ENCODE results near the gene GJB2.

DNA sequence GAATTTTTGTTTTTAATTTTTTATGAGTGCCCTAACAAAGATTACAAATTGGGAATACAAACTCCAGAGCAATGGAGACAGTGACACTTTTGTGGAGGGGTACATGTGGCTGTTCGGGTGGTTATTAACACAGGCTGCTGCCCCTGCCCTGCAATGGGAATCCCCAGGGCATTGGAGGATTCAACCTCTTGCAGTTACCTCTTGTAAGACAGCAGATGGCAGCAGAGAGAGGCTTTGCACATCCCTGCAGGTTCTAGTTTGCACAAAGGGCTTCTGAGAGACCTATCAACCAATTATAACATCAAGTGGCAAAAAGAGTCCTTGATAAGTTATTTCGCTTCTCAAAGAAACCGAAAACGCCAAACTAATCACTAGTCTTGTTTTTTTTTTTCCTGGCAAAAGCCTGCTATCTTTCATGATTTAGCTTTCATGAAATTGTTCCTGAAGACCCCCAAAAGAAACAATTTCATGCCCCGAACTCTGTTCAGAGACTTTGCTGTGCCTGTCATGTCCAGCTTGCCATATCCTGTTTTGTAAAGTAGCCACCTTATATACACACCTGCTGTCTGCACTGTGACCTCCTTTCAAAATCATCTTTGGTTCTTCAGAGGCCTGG, 10.4 kb downstream of the GJB2 start:
- TF ChIP-seq EZH2 (IDR thresholded peaks at IDR 0.05; ENCODE audit: borderline replicate concordance, control insufficient read depth, low read depth, low read length) (no peak), CEBPB (IDR thresholded peaks at IDR 0.05; ENCODE audit: borderline replicate concordance in 1 of 2, low read depth in 2 of 2, low read length in 2 of 2) (no peak), POLR2A (IDR thresholded peaks at IDR 0.05; ENCODE audit: low read depth, low read length) (no peak), TAF1 (IDR thresholded peaks at IDR 0.05; ENCODE audit: borderline replicate concordance, low read depth, low read length) (no peak)
- TF ChIP-seq, protein P1, sequence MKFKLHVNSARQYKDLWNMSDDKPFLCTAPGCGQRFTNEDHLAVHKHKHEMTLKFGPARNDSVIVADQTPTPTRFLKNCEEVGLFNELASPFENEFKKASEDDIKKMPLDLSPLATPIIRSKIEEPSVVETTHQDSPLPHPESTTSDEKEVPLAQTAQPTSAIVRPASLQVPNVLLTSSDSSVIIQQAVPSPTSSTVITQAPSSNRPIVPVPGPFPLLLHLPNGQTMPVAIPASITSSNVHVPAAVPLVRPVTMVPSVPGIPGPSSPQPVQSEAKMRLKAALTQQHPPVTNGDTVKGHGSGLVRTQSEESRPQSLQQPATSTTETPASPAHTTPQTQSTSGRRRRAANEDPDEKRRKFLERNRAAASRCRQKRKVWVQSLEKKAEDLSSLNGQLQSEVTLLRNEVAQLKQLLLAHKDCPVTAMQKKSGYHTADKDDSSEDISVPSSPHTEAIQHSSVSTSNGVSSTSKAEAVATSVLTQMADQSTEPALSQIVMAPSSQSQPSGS (IDR thresholded peaks at IDR 0.05; ENCODE audit: low read length): no peak
- TF ChIP-seq, protein P2, sequence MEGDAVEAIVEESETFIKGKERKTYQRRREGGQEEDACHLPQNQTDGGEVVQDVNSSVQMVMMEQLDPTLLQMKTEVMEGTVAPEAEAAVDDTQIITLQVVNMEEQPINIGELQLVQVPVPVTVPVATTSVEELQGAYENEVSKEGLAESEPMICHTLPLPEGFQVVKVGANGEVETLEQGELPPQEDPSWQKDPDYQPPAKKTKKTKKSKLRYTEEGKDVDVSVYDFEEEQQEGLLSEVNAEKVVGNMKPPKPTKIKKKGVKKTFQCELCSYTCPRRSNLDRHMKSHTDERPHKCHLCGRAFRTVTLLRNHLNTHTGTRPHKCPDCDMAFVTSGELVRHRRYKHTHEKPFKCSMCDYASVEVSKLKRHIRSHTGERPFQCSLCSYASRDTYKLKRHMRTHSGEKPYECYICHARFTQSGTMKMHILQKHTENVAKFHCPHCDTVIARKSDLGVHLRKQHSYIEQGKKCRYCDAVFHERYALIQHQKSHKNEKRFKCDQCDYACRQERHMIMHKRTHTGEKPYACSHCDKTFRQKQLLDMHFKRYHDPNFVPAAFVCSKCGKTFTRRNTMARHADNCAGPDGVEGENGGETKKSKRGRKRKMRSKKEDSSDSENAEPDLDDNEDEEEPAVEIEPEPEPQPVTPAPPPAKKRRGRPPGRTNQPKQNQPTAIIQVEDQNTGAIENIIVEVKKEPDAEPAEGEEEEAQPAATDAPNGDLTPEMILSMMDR (IDR thresholded peaks at IDR 0.05 in 2 of 3, conservative IDR thresholded peaks at IDR 0.05 in 1 of 3; ENCODE audit: control insufficient read depth in 2 of 3, extremely low read depth in 1 of 3, insufficient read depth in 1 of 3, low read depth in 3 of 3, low read length in 3 of 3): peak; percentile 76 to 85 (median 85)

Measured in GM12878 (cell line).